Stomach smooth muscle (tissue), 2 donors: ENCODE data around the gene DRAXIN.

ENCODE experiments used
- H3K27ac ChIP-seq: one replicate; pipeline ENCODE4 v1.7.0; 2013; ENCODE audit warnings: mild to moderate bottlenecking, low read length, inconsistent platforms
- H3K27me3 ChIP-seq, 2 donors: one replicate each; pipeline ENCODE4 v1.7.0; 2013; ENCODE audit warnings: low read length in 2 of 2; ENCODE audit not compliant: insufficient read depth in 2 of 2, control insufficient read depth in 1 of 2
- H3K36me3 ChIP-seq, 2 donors: one replicate each; pipeline ENCODE4 v1.7.0; 2013; ENCODE audit warnings: low read length in 2 of 2; ENCODE audit not compliant: control insufficient read depth in 2 of 2, insufficient read depth in 2 of 2
- H3K4me1 ChIP-seq: one replicate; pipeline ENCODE4 v1.7.0; 2013; ENCODE audit warnings: low read length; ENCODE audit not compliant: control insufficient read depth, insufficient read depth
- H3K4me3 ChIP-seq, 2 donors: one replicate each; pipeline ENCODE4 v1.7.0; 2013; ENCODE audit warnings: low read length in 2 of 2
- H3K9ac ChIP-seq, 2 donors: one replicate each; pipeline ENCODE4 v1.7.0; 2013; ENCODE audit warnings: low read length in 2 of 2, mild to moderate bottlenecking in 1 of 2
- H3K9me3 ChIP-seq, 2 donors: one replicate each; pipeline ENCODE4 v1.7.0; 2013; ENCODE audit warnings: low read length in 2 of 2; ENCODE audit not compliant: control insufficient read depth in 2 of 2
- donor health status: healthy.
- donor health status: Pancreatic carcinoma.

DRAXIN gene

GRCh38 chr1:11711490-11711889, 20.0 kb downstream of the DRAXIN start:
- H3K4me1 ChIP-seq, result no peaks in the 10 kb centered on the region
- H3K9ac ChIP-seq, result no peak overlapping the region
- H3K36me3 ChIP-seq, result no peaks in the 10 kb centered on the region
- H3K4me3 ChIP-seq, result no peak overlapping the region
- no peak overlapping the region for H3K27ac ChIP-seq
- peaks cover 3 to 12% of the 10 kb centered on the region in 2 donors for H3K27me3 ChIP-seq
- no peaks in the 10 kb centered on the region for H3K9me3 ChIP-seq

- no peak overlapping the region for H3K9ac ChIP-seq
- H3K27me3 ChIP-seq, result peaks cover 3 to 12% of the 10 kb centered on the region in 2 donors
- no peaks in the 10 kb centered on the region for H3K9me3 ChIP-seq
- no peak overlapping the region for H3K4me3 ChIP-seq
- no peaks in the 10 kb centered on the region for H3K36me3 ChIP-seq
- H3K4me1 ChIP-seq, result no peaks in the 10 kb centered on the region
- no peak overlapping the region for H3K27ac ChIP-seq
Measured at GRCh38 chr1:11712285-11712684, 20.8 kb downstream of the DRAXIN start.

GRCh38 chr1:11713095-11713494, 21.6 kb downstream of the DRAXIN start:
- Histone ChIP-seq H3K9ac (no peak overlapping the region), H3K27me3 (peaks cover 3 to 12% of the 10 kb centered on the region in 2 donors), H3K9me3 (no peaks in the 10 kb centered on the region), H3K36me3 (no peaks in the 10 kb centered on the region), H3K27ac (no peak overlapping the region), H3K4me1 (no peaks in the 10 kb centered on the region), H3K4me3 (no peak overlapping the region)

- no peak overlapping the region for H3K9ac ChIP-seq
- no peaks in the 10 kb centered on the region for H3K9me3 ChIP-seq
- no peak overlapping the region for H3K4me3 ChIP-seq
- no peak overlapping the region for H3K27ac ChIP-seq
- H3K27me3 ChIP-seq, result peaks cover 0 to 5% of the 10 kb centered on the region in 2 donors
- H3K4me1 ChIP-seq, result peaks cover 9% of the 10 kb centered on the region
- H3K36me3 ChIP-seq, result no peaks in the 10 kb centered on the region
Measured at GRCh38 chr1:11714831-11715575, 23.5 kb downstream of the DRAXIN start.

- Histone ChIP-seq H3K27ac (no peak overlapping the region), H3K9me3 (no peaks in the 10 kb centered on the region), H3K4me1 (peaks cover 25% of the 10 kb centered on the region), H3K36me3 (no peaks in the 10 kb centered on the region), H3K9ac (peak overlapping the region in 1 of 2 donors; percentile 13), H3K4me3 (peak overlapping the region; percentile 51 to 74), H3K27me3 (peaks cover 0 to 3% of the 10 kb centered on the region in 2 donors)
Measured at GRCh38 chr1:11719313-11720032, 28.0 kb downstream of the DRAXIN start.

- no peak overlapping the region for H3K27ac ChIP-seq
- H3K9me3 ChIP-seq, result no peaks in the 10 kb centered on the region
- no peaks in the 10 kb centered on the region for H3K36me3 ChIP-seq
- H3K27me3 ChIP-seq, result peaks cover 0 to 2% of the 10 kb centered on the region in 2 donors
- H3K9ac ChIP-seq, result no peak overlapping the region
- H3K4me3 ChIP-seq, result peak overlapping the region in 1 of 2 donors; percentile 51
- peaks cover 25% of the 10 kb centered on the region for H3K4me1 ChIP-seq
Measured at GRCh38 chr1:11720033-11720376, 28.5 kb downstream of the DRAXIN start.

GRCh38 chr1:11720525-11720924, 29.0 kb downstream of the DRAXIN start:
- Histone ChIP-seq H3K36me3 (no peaks in the 10 kb centered on the region), H3K9ac (no peak overlapping the region), H3K9me3 (no peaks in the 10 kb centered on the region), H3K4me3 (no peak overlapping the region), H3K27ac (no peak overlapping the region), H3K27me3 (no peaks in the 10 kb centered on the region), H3K4me1 (peaks cover 25% of the 10 kb centered on the region)

GRCh38 chr1:11721311-11721710, 29.8 kb downstream of the DRAXIN start:
- Histone ChIP-seq H3K4me1 (peaks cover 25% of the 10 kb centered on the region), H3K27me3 (no peaks in the 10 kb centered on the region), H3K4me3 (no peak overlapping the region), H3K36me3 (no peaks in the 10 kb centered on the region), H3K9ac (no peak overlapping the region), H3K27ac (no peak overlapping the region), H3K9me3 (no peaks in the 10 kb centered on the region)

- Histone ChIP-seq H3K4me1 (peaks cover 25% of the 10 kb centered on the region), H3K27ac (no peak overlapping the region), H3K27me3 (no peaks in the 10 kb centered on the region), H3K4me3 (no peak overlapping the region), H3K9ac (no peak overlapping the region), H3K36me3 (no peaks in the 10 kb centered on the region), H3K9me3 (no peaks in the 10 kb centered on the region)
Measured at GRCh38 chr1:11722538-11722937, 31.0 kb downstream of the DRAXIN start.

- Histone ChIP-seq H3K27me3 (no peaks in the 10 kb centered on the region), H3K4me1 (peaks cover 24% of the 10 kb centered on the region), H3K9ac (no peak overlapping the region), H3K36me3 (no peaks in the 10 kb centered on the region), H3K27ac (no peak overlapping the region), H3K9me3 (no peaks in the 10 kb centered on the region), H3K4me3 (no peak overlapping the region)
Measured at GRCh38 chr1:11725616-11726015, 34.1 kb downstream of the DRAXIN start.

- Histone ChIP-seq H3K9ac (no peak overlapping the region), H3K4me3 (no peak overlapping the region), H3K4me1 (peaks cover 22% of the 10 kb centered on the region), H3K27ac (no peak overlapping the region), H3K9me3 (no peaks in the 10 kb centered on the region), H3K27me3 (no peaks in the 10 kb centered on the region), H3K36me3 (no peaks in the 10 kb centered on the region)
Measured at GRCh38 chr1:11727119-11727518, 35.6 kb downstream of the DRAXIN start.
